HCT116 (cell line): ENCODE measurements around the gene SKI. TPM values are rescaled to one million over a fixed set of nuclear protein-coding genes. Genes with fewer than 3 reads are reported as not detected.
A peak's percentile ranks its signal among the peaks of the same experiment; 100 is the strongest.

Experiments used
- ATAC-seq: fragments of 200-7000 bp; cut with Tn5 transposase; 2 replicates; pipeline ENCODE4 v1.9.1; 2020; ENCODE audit warnings: mild to moderate bottlenecking, moderate library complexity
- BruUV-seq: library from RNA; stranded (reverse); fragments of 400-500 nt; replicated peaks from 2 replicates; lab custom pipeline; 2021; lab: Mats Ljungman, UMichigan
- CTCF ChIA-PET: fragments of 300-600 bp; sonication (Branson Sonifier 250); formaldehyde crosslinking; loops from one replicate; lab custom pipeline; 2021; ENCODE audit warnings: antibody characterized with exemption; lab: Charles Lee
- POLR2A ChIA-PET: fragments of 300-600, 350-600 bp; sonication (Branson Sonifier 250); formaldehyde crosslinking; loops from one replicate; lab custom pipeline; 2021; ENCODE audit warnings: antibody characterized with exemption; lab: Charles Lee
- RAD21 ChIA-PET, 2 experiments: fragments of 300-600 bp; sonication (Branson Sonifier 250); formaldehyde crosslinking; loops; one replicate each; lab custom pipeline; 2023; ENCODE audit warnings: low total read pairs in 2 of 2; ENCODE audit not compliant: uncharacterized antibody in 2 of 2, unreplicated experiment in 2 of 2, low non-redundant PET in 1 of 2; lab: Charles Lee
- DNase-seq: peaks from one replicate; pipeline ENCODE4 v3.0.0-alpha.2; 2010; ENCODE audit warnings: low read depth, low spot score
- H2AFZ ChIP-seq: fragments of 200-600 bp; shearing (Covaris generic), sonication (generic); 2 replicates; pipeline ENCODE4 v1.6.1; 2017; ENCODE audit warnings: low read depth, mixed run types, mixed read lengths, antibody characterized with exemption, low read length; ENCODE audit not compliant: poor library complexity, severe bottlenecking
- H3K27ac ChIP-seq: 2 replicates; pipeline ENCODE4 v1.5.1; 2012; ENCODE audit warnings: low read depth, low read length
- H3K27me3 ChIP-seq: fragments of 200-600 bp; sonication (generic); 2 replicates; pipeline ENCODE4 v1.6.1; 2016; ENCODE audit warnings: mixed run types, low read length, mixed read lengths; ENCODE audit not compliant: insufficient read depth
- H3K36me3 ChIP-seq, 2 experiments: fragments of 200-500 bp in 1 of 2; fragments of 200-600 bp in 1 of 2; sonication (Bioruptor generic) in 1 of 2; sonication (generic) in 1 of 2; 2 replicates each; pipeline versions ENCODE4 v1.5.1 to v1.6.1; 2014 to 2016; ENCODE audit warnings: low read length in 2 of 2, inconsistent platforms in 1 of 2, mixed read lengths in 1 of 2, mixed run types in 1 of 2; ENCODE audit not compliant: insufficient read depth in 2 of 2, control insufficient read depth in 1 of 2
- H3K4me1 ChIP-seq, 2 experiments: fragments of 200-600 bp in 1 of 2; sonication (generic) in 1 of 2; 2 replicates each; pipeline versions ENCODE4 v1.5.1 to v1.6.1; 2012 to 2017; ENCODE audit warnings: low read length in 2 of 2, inconsistent platforms in 1 of 2, mild to moderate bottlenecking in 1 of 2, mixed read lengths in 1 of 2, mixed run types in 1 of 2, moderate library complexity in 1 of 2; ENCODE audit not compliant: insufficient read depth in 2 of 2, control insufficient read depth in 1 of 2
- H3K4me2 ChIP-seq: fragments of 200-600 bp; sonication (generic); 2 replicates; pipeline ENCODE4 v1.6.1; 2017; ENCODE audit warnings: mixed run types, low read length, mixed read lengths
- H3K4me3 ChIP-seq, 2 experiments: fragments of 200-600 bp in 1 of 2; sonication (generic) in 1 of 2; replicated peaks in 1 of 2; 2 replicates each; pipeline ENCODE4 v1.5.1; 2011 to 2016; ENCODE audit warnings: low read length in 2 of 2, control low read depth in 1 of 2, low read depth in 1 of 2, mild to moderate bottlenecking in 1 of 2, mixed read lengths in 1 of 2, mixed run types in 1 of 2
- H3K79me2 ChIP-seq: fragments of 200-600 bp; sonication (generic); 2 replicates; pipeline ENCODE4 v1.6.1; 2017; ENCODE audit warnings: mild to moderate bottlenecking, mixed run types, low read length, moderate library complexity, mixed read lengths; ENCODE audit not compliant: insufficient read depth
- H3K9ac ChIP-seq: fragments of 200-600 bp; sonication (generic); 2 replicates; pipeline ENCODE4 v1.6.1; 2016; ENCODE audit warnings: low read length, mixed read lengths
- H3K9me2 ChIP-seq: fragments of 200-600 bp; sonication (generic), shearing (Covaris generic); 2 replicates; pipeline ENCODE4 v1.6.1; 2017; ENCODE audit warnings: mixed run types, mild to moderate bottlenecking, moderate library complexity; ENCODE audit not compliant: insufficient read depth
- H3K9me3 ChIP-seq, 2 experiments: fragments of 200-500 bp in 1 of 2; fragments of 200-600 bp in 1 of 2; sonication (Bioruptor generic) in 1 of 2; sonication (generic) in 1 of 2; 2 replicates each; pipeline ENCODE4 v1.6.1; 2014 to 2017; ENCODE audit warnings: low read length in 2 of 2, mixed read lengths in 2 of 2, inconsistent platforms in 1 of 2, low read depth in 1 of 2, mild to moderate bottlenecking in 1 of 2, mixed run types in 1 of 2, moderate library complexity in 1 of 2; ENCODE audit not compliant: control insufficient read depth in 1 of 2, insufficient read depth in 1 of 2
- H4K20me1 ChIP-seq: fragments of 200-600 bp; sonication (generic), shearing (Covaris generic); 2 replicates; pipeline ENCODE4 v1.6.1; 2017; ENCODE audit warnings: mixed run types, mild to moderate bottlenecking, moderate library complexity; ENCODE audit not compliant: insufficient read depth
- ATF3 ChIP-seq: IDR thresholded peaks from 2 replicates; pipeline ENCODE4 v1.6.1; 2012
- CBX3 ChIP-seq: IDR thresholded peaks from 2 replicates; pipeline ENCODE4 v1.6.1; 2012; ENCODE audit warnings: low read depth
- CTCF ChIP-seq, 3 experiments: fragments of 200-600 bp in 1 of 3; sonication (generic) in 1 of 3; IDR thresholded peaks in 2 of 3; conservative IDR thresholded peaks in 1 of 3; 2 replicates each; pipeline ENCODE4 v1.5.1; 2012 to 2017; ENCODE audit warnings: low read depth in 2 of 3, low read length in 2 of 3, antibody characterized with exemption in 1 of 3, borderline replicate concordance in 1 of 3, control low read depth in 1 of 3, mild to moderate bottlenecking in 1 of 3, mixed read lengths in 1 of 3, mixed run types in 1 of 3, moderate library complexity in 1 of 3; ENCODE audit not compliant: insufficient read depth in 1 of 3
- EGR1 ChIP-seq: IDR thresholded peaks from 2 replicates; pipeline ENCODE4 v1.6.1; 2012; ENCODE audit warnings: low read depth
- ELF1 ChIP-seq: IDR thresholded peaks from 2 replicates; pipeline ENCODE4 v1.6.1; 2012; ENCODE audit warnings: low read depth, borderline replicate concordance
- EZH2 ChIP-seq: fragments of 200-600 bp; sonication (generic); IDR thresholded peaks from 2 replicates; pipeline ENCODE4 v1.6.1; 2017; ENCODE audit warnings: antibody characterized with exemption, mixed run types
- FOSL1 ChIP-seq: IDR thresholded peaks from 2 replicates; pipeline ENCODE4 v1.6.1; 2012; ENCODE audit warnings: low read depth
- JUND ChIP-seq: IDR thresholded peaks from 2 replicates; pipeline ENCODE4 v1.6.1; 2012
- POLR2A ChIP-seq: IDR thresholded peaks from 2 replicates; pipeline ENCODE4 v1.7.0; 2011; ENCODE audit warnings: borderline replicate concordance; ENCODE audit not compliant: insufficient read depth, insufficient read length; ENCODE audit errors: extremely low read depth
- POLR2AphosphoS5 ChIP-seq: IDR thresholded peaks from 2 replicates; pipeline ENCODE4 v1.6.1; 2011; ENCODE audit warnings: mild to moderate bottlenecking, low read depth, low read length, moderate library complexity
- RAD21 ChIP-seq: IDR thresholded peaks from 2 replicates; pipeline ENCODE4 v1.6.1; 2012; ENCODE audit warnings: low read depth, mild to moderate bottlenecking
- SRF ChIP-seq: IDR thresholded peaks from 2 replicates; pipeline ENCODE4 v1.6.1; 2012; ENCODE audit warnings: low read depth
- YY1 ChIP-seq: IDR thresholded peaks from 2 replicates; pipeline ENCODE4 v1.6.1; 2011; ENCODE audit warnings: low read length, low read depth, moderate library complexity, mild to moderate bottlenecking; ENCODE audit not compliant: insufficient replicate concordance; ENCODE audit errors: extremely low read depth
- ZBTB33 ChIP-seq: IDR thresholded peaks from 2 replicates; pipeline ENCODE4 v1.6.1; 2011; ENCODE audit warnings: mild to moderate bottlenecking, low read length, moderate library complexity; ENCODE audit not compliant: insufficient replicate concordance; ENCODE audit errors: extremely low read depth
- ZNF274 ChIP-seq: fragments of 200-500 bp; sonication (Bioruptor generic); IDR thresholded peaks from 2 replicates; pipeline ENCODE4 v1.6.1; 2014; ENCODE audit warnings: mild to moderate bottlenecking, low read depth, low read length, inconsistent platforms
- intact Hi-C: fragments of 100-400 bp; cut with micrococcal nuclease; formaldehyde crosslinking; loops from 2 replicates; pipeline ENCODE4 v1.10.0; 2022
- total RNA-seq: library from RNA; stranded (reverse); gene quantifications from one replicate; pipeline ENCODE4 v1.2.1, GENCODE V29; 2021; ENCODE audit not compliant: unreplicated experiment
- TF ChIP-seq, protein P1 (sequence below): IDR thresholded peaks from 2 replicates; pipeline ENCODE4 v1.6.1; 2012; ENCODE audit warnings: low read depth

Gene SKI
- total RNA-seq, 1 experiment from 2014 or later = 56.2 TPM

- Histone ChIP-seq H3K27me3 (no peaks in the 10 kb centered on the region), H3K9ac (peak overlapping the region; percentile 40; the same call in 1 of the 2 replicates), H3K36me3 (no peaks in the 10 kb centered on the region), H3K79me2 (no peaks in the 10 kb centered on the region), H3K4me3 (no peak overlapping the region), H3K9me3 (no peaks in the 10 kb centered on the region), H3K9me2 (no peaks in the 10 kb centered on the region), H3K4me1 (peaks cover 22 to 42% of the 10 kb centered on the region in 2 experiments), H3K27ac (peak overlapping the region; percentile 37; the same call in 1 of the 2 replicates), H3K4me2 (peak overlapping the region; percentile 77), H2AFZ (no peak overlapping the region), H4K20me1 (no peaks in the 10 kb centered on the region)
- intact Hi-C loops = no loop called here
- DNase-seq (no peak), ATAC-seq (no peak)
- TF ChIP-seq RAD21 = no peak
- no peak for TF ChIP-seq ZNF274
- no peak for TF ChIP-seq EZH2
- no peak for TF ChIP-seq CBX3
- TF ChIP-seq YY1 = no peak
- TF ChIP-seq POLR2A = no peak
- TF ChIP-seq SRF = no peak
- no peak for TF ChIP-seq CTCF (IDR thresholded peaks at IDR 0.05 in 2 of 3, conservative IDR thresholded peaks at IDR 0.05 in 1 of 3; ENCODE audit: borderline replicate concordance in 1 of 3, insufficient read depth in 1 of 3, low read depth in 2 of 3, low read length in 2 of 3)
- no peak for TF ChIP-seq POLR2AphosphoS5
- no peak for TF ChIP-seq ATF3
- TF ChIP-seq FOSL1 = no peak
- no peak for TF ChIP-seq ELF1
- TF ChIP-seq, protein P1, sequence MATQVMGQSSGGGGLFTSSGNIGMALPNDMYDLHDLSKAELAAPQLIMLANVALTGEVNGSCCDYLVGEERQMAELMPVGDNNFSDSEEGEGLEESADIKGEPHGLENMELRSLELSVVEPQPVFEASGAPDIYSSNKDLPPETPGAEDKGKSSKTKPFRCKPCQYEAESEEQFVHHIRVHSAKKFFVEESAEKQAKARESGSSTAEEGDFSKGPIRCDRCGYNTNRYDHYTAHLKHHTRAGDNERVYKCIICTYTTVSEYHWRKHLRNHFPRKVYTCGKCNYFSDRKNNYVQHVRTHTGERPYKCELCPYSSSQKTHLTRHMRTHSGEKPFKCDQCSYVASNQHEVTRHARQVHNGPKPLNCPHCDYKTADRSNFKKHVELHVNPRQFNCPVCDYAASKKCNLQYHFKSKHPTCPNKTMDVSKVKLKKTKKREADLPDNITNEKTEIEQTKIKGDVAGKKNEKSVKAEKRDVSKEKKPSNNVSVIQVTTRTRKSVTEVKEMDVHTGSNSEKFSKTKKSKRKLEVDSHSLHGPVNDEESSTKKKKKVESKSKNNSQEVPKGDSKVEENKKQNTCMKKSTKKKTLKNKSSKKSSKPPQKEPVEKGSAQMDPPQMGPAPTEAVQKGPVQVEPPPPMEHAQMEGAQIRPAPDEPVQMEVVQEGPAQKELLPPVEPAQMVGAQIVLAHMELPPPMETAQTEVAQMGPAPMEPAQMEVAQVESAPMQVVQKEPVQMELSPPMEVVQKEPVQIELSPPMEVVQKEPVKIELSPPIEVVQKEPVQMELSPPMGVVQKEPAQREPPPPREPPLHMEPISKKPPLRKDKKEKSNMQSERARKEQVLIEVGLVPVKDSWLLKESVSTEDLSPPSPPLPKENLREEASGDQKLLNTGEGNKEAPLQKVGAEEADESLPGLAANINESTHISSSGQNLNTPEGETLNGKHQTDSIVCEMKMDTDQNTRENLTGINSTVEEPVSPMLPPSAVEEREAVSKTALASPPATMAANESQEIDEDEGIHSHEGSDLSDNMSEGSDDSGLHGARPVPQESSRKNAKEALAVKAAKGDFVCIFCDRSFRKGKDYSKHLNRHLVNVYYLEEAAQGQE = no peak
- no peak for TF ChIP-seq ZBTB33
- no peak for TF ChIP-seq JUND
- TF ChIP-seq EGR1 = no peak
- CTCF ChIA-PET = interaction anchor here (1.6 to 2.5 kb wide), 2 partner anchors 9 to 177 kb away, joined by 9 to 16 read pairs; partner anchors contain the start of gene FAAP20
- BruUV-seq = no TSS peak
- POLR2A ChIA-PET = no interaction called here
- RAD21 ChIA-PET = interaction anchor here in 1 of 2 experiments (0.6 kb wide), 1 partner anchor 9 kb away, joined by 9 read pairs; the partner anchor contains the start of gene FAAP20
Observed at GRCh38 chr1:2203671-2204414, 24.3 kb upstream of the SKI start.
